H9 (cell line): Measurements from ENCODE around the gene CCL27. TPM values are rescaled to one million over a fixed set of nuclear protein-coding genes. Genes with fewer than 3 reads are reported as not detected.

ENCODE experiments used
- DNase-seq: peaks from one replicate; pipeline ENCODE4 v3.0.0-alpha.2; 2017
- H2AFZ ChIP-seq: one replicate; pipeline ENCODE4 v1.6.1; 2013; ENCODE audit warnings: mild to moderate bottlenecking, low read length, control low read depth, moderate library complexity
- H2AK5ac ChIP-seq: 2 replicates; pipeline ENCODE4 v1.6.1; 2013; ENCODE audit warnings: low read length, control low read depth, mixed read lengths; ENCODE audit not compliant: insufficient read length
- H2BK120ac ChIP-seq: one replicate; pipeline ENCODE4 v1.6.1; 2013; ENCODE audit warnings: low read depth, mild to moderate bottlenecking, low read length, control low read depth, inconsistent platforms; ENCODE audit not compliant: poor library complexity, severe bottlenecking
- H2BK12ac ChIP-seq: 2 replicates; pipeline ENCODE4 v1.6.1; 2013; ENCODE audit warnings: low read length, control low read depth, mixed read lengths, low read depth; ENCODE audit not compliant: insufficient read length
- H2BK15ac ChIP-seq: 2 replicates; pipeline ENCODE4 v1.6.1; 2013; ENCODE audit warnings: low read depth, low read length, control low read depth
- H2BK20ac ChIP-seq: one replicate; pipeline ENCODE4 v1.6.1; 2013; ENCODE audit warnings: low read depth, mild to moderate bottlenecking, low read length, control low read depth, inconsistent platforms; ENCODE audit not compliant: poor library complexity, severe bottlenecking
- H2BK5ac ChIP-seq: 2 replicates; pipeline ENCODE4 v1.6.1; 2013; ENCODE audit warnings: low read length, control low read depth, mixed read lengths; ENCODE audit not compliant: insufficient read length
- H3K14ac ChIP-seq: 2 replicates; pipeline ENCODE4 v1.6.1; 2013; ENCODE audit warnings: low read length, control low read depth; ENCODE audit not compliant: insufficient read depth
- H3K18ac ChIP-seq: 2 replicates; pipeline ENCODE4 v1.6.1; 2013; ENCODE audit warnings: low read depth, mild to moderate bottlenecking, mixed read lengths, low read length, control low read depth; ENCODE audit not compliant: insufficient read length
- H3K23ac ChIP-seq: 2 replicates; pipeline ENCODE4 v1.6.1; 2013; ENCODE audit warnings: low read length, control low read depth, mixed read lengths, low read depth; ENCODE audit not compliant: insufficient read length
- H3K23me2 ChIP-seq: 2 replicates; pipeline ENCODE4 v1.6.1; 2013; ENCODE audit warnings: low read depth, mild to moderate bottlenecking, mixed read lengths, low read length, control low read depth; ENCODE audit not compliant: insufficient read length, poor library complexity, severe bottlenecking
- H3K27ac ChIP-seq: 2 replicates; pipeline ENCODE4 v1.5.1; 2013; ENCODE audit warnings: low read length, control low read depth, mixed read lengths, low read depth; ENCODE audit not compliant: insufficient read length
- H3K27me3 ChIP-seq: 2 replicates; pipeline ENCODE4 v1.6.1; 2013; ENCODE audit warnings: low read length, control low read depth, inconsistent platforms; ENCODE audit not compliant: insufficient read depth
- H3K4ac ChIP-seq: 2 replicates; pipeline ENCODE4 v1.6.1; 2013; ENCODE audit warnings: low read depth, mild to moderate bottlenecking, control low read depth, inconsistent platforms, low read length, moderate library complexity
- H3K4me1 ChIP-seq: 2 replicates; pipeline ENCODE4 v1.6.1; 2013; ENCODE audit warnings: low read length, control low read depth, inconsistent platforms; ENCODE audit not compliant: insufficient read depth
- H3K4me2 ChIP-seq: 2 replicates; pipeline ENCODE4 v1.6.1; 2013; ENCODE audit warnings: low read length, control low read depth, mixed read lengths; ENCODE audit not compliant: insufficient read length, insufficient read depth
- H3K56ac ChIP-seq: 2 replicates; pipeline ENCODE4 v1.6.1; 2013; ENCODE audit warnings: low read depth, mild to moderate bottlenecking, mixed read lengths, low read length, control low read depth; ENCODE audit not compliant: insufficient read length
- H3K79me1 ChIP-seq: 2 replicates; pipeline ENCODE4 v1.6.1; 2013; ENCODE audit warnings: low read depth, mild to moderate bottlenecking, moderate library complexity, low read length, control low read depth, inconsistent platforms; ENCODE audit not compliant: insufficient read depth, poor library complexity, severe bottlenecking
- H3K79me2 ChIP-seq: 2 replicates; pipeline ENCODE4 v1.6.1; 2013; ENCODE audit warnings: low read length, control low read depth, inconsistent platforms; ENCODE audit not compliant: insufficient read depth
- H3K9ac ChIP-seq: 2 replicates; pipeline ENCODE4 v1.6.1; 2013; ENCODE audit warnings: low read length, control low read depth, mixed read lengths; ENCODE audit not compliant: insufficient read length; ENCODE audit errors: extremely low read depth
- H3K9me3 ChIP-seq: one replicate; pipeline ENCODE4 v1.6.1; 2013; ENCODE audit warnings: low read depth, low read length, inconsistent platforms; ENCODE audit not compliant: control insufficient read depth
- H3T11ph ChIP-seq: one replicate; pipeline ENCODE4 v1.6.1; 2013; ENCODE audit warnings: mild to moderate bottlenecking, low read length, control low read depth, inconsistent platforms
- H4K20me1 ChIP-seq: one replicate; pipeline ENCODE4 v1.6.1; 2013; ENCODE audit not compliant: control insufficient read depth, insufficient read length, insufficient read depth
- H4K5ac ChIP-seq: 2 replicates; pipeline ENCODE4 v1.6.1; 2013; ENCODE audit warnings: low read depth, mild to moderate bottlenecking, mixed read lengths, low read length, control low read depth; ENCODE audit not compliant: insufficient read length
- H4K8ac ChIP-seq: replicated peaks from 2 replicates; pipeline ENCODE4 v1.6.1; 2013; ENCODE audit warnings: low read length, control low read depth, mixed read lengths, low read depth; ENCODE audit not compliant: insufficient read length
- H4K91ac ChIP-seq: 2 replicates; pipeline ENCODE4 v1.6.1; 2013; ENCODE audit warnings: low read depth, mild to moderate bottlenecking, moderate library complexity, mixed read lengths, low read length, control low read depth; ENCODE audit not compliant: insufficient read length
- H3K27ac Mint-ChIP-seq, 3 experiments: 2 replicates in 2 of 3; 3 replicates in 1 of 3; pipeline ENCODE4 v1.8.0; 2020 to 2021; ENCODE audit warnings: mixed read lengths in 3 of 3, mild to moderate bottlenecking in 1 of 3, moderate library complexity in 1 of 3
- H3K27me3 Mint-ChIP-seq: 2 replicates; pipeline ENCODE4 v1.8.0; 2021; ENCODE audit warnings: low read depth, mild to moderate bottlenecking, moderate library complexity, mixed read lengths
- H3K36me3 Mint-ChIP-seq, 3 experiments: 2 replicates in 2 of 3; 3 replicates in 1 of 3; pipeline ENCODE4 v1.8.0; 2020 to 2021; ENCODE audit warnings: low read depth in 3 of 3, mixed read lengths in 3 of 3; ENCODE audit not compliant: insufficient read depth in 1 of 3
- H3K4me1 Mint-ChIP-seq, 2 experiments: 2 replicates each; pipeline ENCODE4 v1.8.0; 2020; ENCODE audit warnings: mixed read lengths in 2 of 2
- H3K4me3 Mint-ChIP-seq, 2 experiments: 2 replicates in 1 of 2; 3 replicates in 1 of 2; pipeline ENCODE4 v1.8.0; 2020 to 2021; ENCODE audit warnings: mild to moderate bottlenecking in 2 of 2, mixed read lengths in 2 of 2, moderate library complexity in 1 of 2
- H3K9me3 Mint-ChIP-seq, 2 experiments: 2 replicates in 1 of 2; 3 replicates in 1 of 2; pipeline ENCODE4 v1.8.0; 2020; ENCODE audit warnings: mild to moderate bottlenecking in 2 of 2, mixed read lengths in 2 of 2, moderate library complexity in 1 of 2
- WGBS: extraction: QIAGEN DNeasy Blood & Tissue Kit; methylation state at CpG from one replicate; pipeline ENCODE4 v1.1.7; 2013; ENCODE audit warnings: missing lambda C conversion rate, low lambda C conversion rate, mixed read lengths; ENCODE audit not compliant: insufficient read length; ENCODE audit errors: extremely low coverage; 5-methylcytosine and 5-hydroxymethylcytosine counted together
- total RNA-seq: library from RNA; stranded (reverse); gene quantifications from 2 replicates; pipeline ENCODE4 v1.2.1, GENCODE V29; 2021
- TF ChIP-seq, protein P1 (sequence below): fragments of 200-600 bp; sonication (generic); conservative IDR thresholded peaks from 3 replicates; pipeline ENCODE4 v1.8.0; 2021; ENCODE audit warnings: antibody characterized with exemption, mild to moderate bottlenecking

CCL27 gene
- total RNA-seq, 1 experiment from 2014 or later = 0.28 TPM

DNA sequence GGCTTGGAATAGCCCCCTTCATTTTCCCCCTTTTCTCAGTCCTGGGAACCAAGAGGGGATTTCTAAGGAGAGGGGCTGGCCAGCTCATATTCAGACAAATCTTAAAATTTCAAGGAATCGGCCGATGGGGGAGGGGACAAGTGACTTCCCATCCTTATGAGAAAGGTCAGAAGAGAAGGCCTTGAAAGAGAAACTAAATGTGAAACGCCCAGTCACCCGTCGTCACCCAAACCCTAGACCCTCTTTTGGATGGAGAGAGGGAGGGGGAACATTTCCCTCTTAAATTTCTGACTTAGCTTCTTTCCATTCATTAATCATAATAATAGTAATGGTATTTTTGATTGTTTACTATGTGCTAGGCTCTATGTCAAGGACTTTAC lies 29.5 kb upstream of the CCL27 start:
- Histone ChIP-seq H3K27me3 (no peaks in the 10 kb centered on the region), H4K5ac (no peak overlapping the region), H4K20me1 (no peaks in the 10 kb centered on the region), H3K23me2 (no peaks in the 10 kb centered on the region), H2AFZ (no peak overlapping the region), H2BK20ac (no peak overlapping the region), H3K79me1 (no peaks in the 10 kb centered on the region), H3K18ac (no peak overlapping the region), H3K4me1 (peaks cover 5% of the 10 kb centered on the region; the same call in 1 of the 2 replicates), H2BK15ac (no peak overlapping the region), H3K9ac (no peak overlapping the region), H3K23ac (no peak overlapping the region), H4K91ac (no peak overlapping the region), H3K27ac (no peak overlapping the region), H2AK5ac (no peak overlapping the region), H3K4ac (no peak overlapping the region), H2BK5ac (no peak overlapping the region), H3K14ac (no peak overlapping the region), H3K9me3 (no peaks in the 10 kb centered on the region), H3K4me2 (no peak overlapping the region), H4K8ac (no peak overlapping the region), H3T11ph (no peak overlapping the region), H3K56ac (no peak overlapping the region), H2BK120ac (no peak overlapping the region), H2BK12ac (no peak overlapping the region), H3K79me2 (no peaks in the 10 kb centered on the region)
- TF ChIP-seq, protein P1, sequence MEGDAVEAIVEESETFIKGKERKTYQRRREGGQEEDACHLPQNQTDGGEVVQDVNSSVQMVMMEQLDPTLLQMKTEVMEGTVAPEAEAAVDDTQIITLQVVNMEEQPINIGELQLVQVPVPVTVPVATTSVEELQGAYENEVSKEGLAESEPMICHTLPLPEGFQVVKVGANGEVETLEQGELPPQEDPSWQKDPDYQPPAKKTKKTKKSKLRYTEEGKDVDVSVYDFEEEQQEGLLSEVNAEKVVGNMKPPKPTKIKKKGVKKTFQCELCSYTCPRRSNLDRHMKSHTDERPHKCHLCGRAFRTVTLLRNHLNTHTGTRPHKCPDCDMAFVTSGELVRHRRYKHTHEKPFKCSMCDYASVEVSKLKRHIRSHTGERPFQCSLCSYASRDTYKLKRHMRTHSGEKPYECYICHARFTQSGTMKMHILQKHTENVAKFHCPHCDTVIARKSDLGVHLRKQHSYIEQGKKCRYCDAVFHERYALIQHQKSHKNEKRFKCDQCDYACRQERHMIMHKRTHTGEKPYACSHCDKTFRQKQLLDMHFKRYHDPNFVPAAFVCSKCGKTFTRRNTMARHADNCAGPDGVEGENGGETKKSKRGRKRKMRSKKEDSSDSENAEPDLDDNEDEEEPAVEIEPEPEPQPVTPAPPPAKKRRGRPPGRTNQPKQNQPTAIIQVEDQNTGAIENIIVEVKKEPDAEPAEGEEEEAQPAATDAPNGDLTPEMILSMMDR = no peak
- WGBS = no CpG with 5 or more reads among the region's 5 CpGs
- no peak for DNase-seq
- Mint-ChIP-seq H3K9me3 (no peaks in the 10 kb centered on the region), H3K27me3 (no peaks in the 10 kb centered on the region; the same call in none of the 2 replicates), H3K36me3 (no peaks in the 10 kb centered on the region; a peak in 1 of 7 replicates), H3K27ac (no peak overlapping the region), H3K4me1 (peaks cover 13 to 16% of the 10 kb centered on the region in 2 experiments), H3K4me3 (no peak overlapping the region)
